ENCODE data around the gene GPT2.

- no peak for TF ChIP-seq CTCF (IDR thresholded peaks at IDR 0.05)
- no peak for TF ChIP-seq POLR2A (IDR thresholded peaks at IDR 0.05)
Measured at GRCh38 chr16:46907061-46907774, 23.1 kb downstream of the GPT2 start.
